ENCODE measurements around the gene ODAD4.

ODAD4 gene

GRCh38 chr17:41974658-41975057, 44.2 kb downstream of the ODAD4 start:
- TF ChIP-seq CTCF (IDR thresholded peaks at IDR 0.05; ENCODE audit: insufficient read depth, low read length, poor library complexity, severe bottlenecking) (no peak), EZH2phosphoT487 (conservative IDR thresholded peaks at IDR 0.05; ENCODE audit: low read length) (no peak)
- Histone ChIP-seq H2AFZ (ENCODE audit: low read depth, low read length, severe bottlenecking) (no peak overlapping the region), H3K4me2 (ENCODE audit: low read depth, low read length, poor library complexity, severe bottlenecking) (no peak overlapping the region), H3F3A (ENCODE audit: insufficient read depth) (no peaks in the 10 kb centered on the region; the same call in 1 of the 2 replicates), H3K9me3 (ENCODE audit: insufficient read depth, low read length) (no peaks in the 10 kb centered on the region), H3K9ac (ENCODE audit: low read length) (no peak overlapping the region), H3K27ac (ENCODE audit: low read depth, low read length) (no peak overlapping the region), H3K9me2 (replicated peaks; ENCODE audit: insufficient read depth, low read length) (no peaks in the 10 kb centered on the region), H3K4me3 (ENCODE audit: insufficient read depth, low read length, poor library complexity, severe bottlenecking) (no peak overlapping the region), H3K79me2 (ENCODE audit: insufficient read depth, low read length) (no peaks in the 10 kb centered on the region; the same call in 1 of the 2 replicates), H4K20me1 (ENCODE audit: low read depth, low read length) (no peaks in the 10 kb centered on the region), H3K36me3 (ENCODE audit: low read length) (0 out of 2 replicates have a peak, but pooled peaks cover 2% of the 10 kb centered on the region), H3K27me3 (ENCODE audit: low read length) (no peaks in the 10 kb centered on the region)

GRCh38 chr17:41975099-41976083, 45.0 kb downstream of the ODAD4 start:
- H3K4me3 ChIP-seq (ENCODE audit: insufficient read depth, low read length, poor library complexity, severe bottlenecking) = no peak overlapping the region
- no peaks in the 10 kb centered on the region for H4K20me1 ChIP-seq (ENCODE audit: low read depth, low read length)
- H3K36me3 ChIP-seq (ENCODE audit: low read length) = 0 out of 2 replicates have a peak, but pooled peaks cover 2% of the 10 kb centered on the region
- no peak overlapping the region for H3K27ac ChIP-seq (ENCODE audit: low read depth, low read length)
- no peak overlapping the region for H3K9ac ChIP-seq (ENCODE audit: low read length)
- no peaks in the 10 kb centered on the region for H3K9me3 ChIP-seq (ENCODE audit: insufficient read depth, low read length)
- TF ChIP-seq EZH2phosphoT487 (conservative IDR thresholded peaks at IDR 0.05; ENCODE audit: low read length) = no peak
- no peak for TF ChIP-seq CTCF (IDR thresholded peaks at IDR 0.05; ENCODE audit: insufficient read depth, low read length, poor library complexity, severe bottlenecking)
- H2AFZ ChIP-seq (ENCODE audit: low read depth, low read length, severe bottlenecking) = no peak overlapping the region
- no peaks in the 10 kb centered on the region for H3K27me3 ChIP-seq (ENCODE audit: low read length)
- no peaks in the 10 kb centered on the region; the same call in 1 of the 2 replicates for H3F3A ChIP-seq (ENCODE audit: insufficient read depth)
- H3K9me2 ChIP-seq (replicated peaks; ENCODE audit: insufficient read depth, low read length) = no peaks in the 10 kb centered on the region
- H3K4me2 ChIP-seq (ENCODE audit: low read depth, low read length, poor library complexity, severe bottlenecking) = no peak overlapping the region
- H3K79me2 ChIP-seq (ENCODE audit: insufficient read depth, low read length) = no peaks in the 10 kb centered on the region; the same call in 1 of the 2 replicates

- Histone ChIP-seq H3K4me3 (ENCODE audit: insufficient read depth, low read length, poor library complexity, severe bottlenecking) (no peak overlapping the region), H3K9ac (ENCODE audit: low read length) (no peak overlapping the region), H3K9me3 (ENCODE audit: insufficient read depth, low read length) (no peaks in the 10 kb centered on the region), H3K4me2 (ENCODE audit: low read depth, low read length, poor library complexity, severe bottlenecking) (no peak overlapping the region), H3K79me2 (ENCODE audit: insufficient read depth, low read length) (no peaks in the 10 kb centered on the region), H3K27me3 (ENCODE audit: low read length) (no peaks in the 10 kb centered on the region), H3F3A (ENCODE audit: insufficient read depth) (no peaks in the 10 kb centered on the region; the same call in 1 of the 2 replicates), H3K27ac (ENCODE audit: low read depth, low read length) (no peak overlapping the region), H3K9me2 (replicated peaks; ENCODE audit: insufficient read depth, low read length) (no peaks in the 10 kb centered on the region), H4K20me1 (ENCODE audit: low read depth, low read length) (no peaks in the 10 kb centered on the region), H2AFZ (ENCODE audit: low read depth, low read length, severe bottlenecking) (no peak overlapping the region), H3K36me3 (ENCODE audit: low read length) (0 out of 2 replicates have a peak, but pooled peaks cover 2% of the 10 kb centered on the region)
- no peak for TF ChIP-seq CTCF (IDR thresholded peaks at IDR 0.05; ENCODE audit: insufficient read depth, low read length, poor library complexity, severe bottlenecking)
- no peak for TF ChIP-seq EZH2phosphoT487 (conservative IDR thresholded peaks at IDR 0.05; ENCODE audit: low read length)
Observed at GRCh38 chr17:41976142-41976768, 45.8 kb downstream of the ODAD4 start.

All from SU-DHL-6 (cell line).